GM19397 (cell line): Measurements from ENCODE around the gene CD38.
A peak's percentile ranks its signal among the peaks of the same experiment; 100 is the strongest.
"Not testable (repeated sequence)": the region's sequence is repeated elsewhere in the genome, so short reads cannot be mapped to it uniquely, and the experiment has no call there.

ENCODE experiments used
- ATAC-seq: cut with Tn5 transposase; IDR thresholded peaks from one replicate; pipeline ENCODE4 v1.9.1; 2021; ENCODE audit warnings: mild to moderate bottlenecking, moderate library complexity; ENCODE audit not compliant: unreplicated experiment

CD38 gene

DNA sequence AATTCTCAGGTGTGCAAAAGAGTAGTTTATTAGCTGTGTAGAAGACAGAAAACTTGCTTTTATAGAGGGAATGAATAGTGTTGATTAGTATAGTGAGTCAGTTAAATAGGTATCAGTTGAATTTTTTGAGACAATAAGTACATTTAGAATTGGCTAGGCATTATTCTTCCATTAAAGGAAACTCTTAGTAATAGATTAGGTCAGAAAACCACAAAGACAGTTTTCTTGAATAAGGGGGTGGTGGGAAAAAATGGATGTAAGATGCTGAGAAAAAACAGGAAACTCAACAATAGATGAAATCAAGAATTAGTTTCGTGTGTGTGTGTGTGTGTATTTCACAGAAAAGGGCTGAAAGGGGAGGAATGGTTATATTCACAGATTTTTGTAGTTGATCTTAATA, 16.8 kb downstream of the CD38 start:
- no peak for ATAC-seq

DNA sequence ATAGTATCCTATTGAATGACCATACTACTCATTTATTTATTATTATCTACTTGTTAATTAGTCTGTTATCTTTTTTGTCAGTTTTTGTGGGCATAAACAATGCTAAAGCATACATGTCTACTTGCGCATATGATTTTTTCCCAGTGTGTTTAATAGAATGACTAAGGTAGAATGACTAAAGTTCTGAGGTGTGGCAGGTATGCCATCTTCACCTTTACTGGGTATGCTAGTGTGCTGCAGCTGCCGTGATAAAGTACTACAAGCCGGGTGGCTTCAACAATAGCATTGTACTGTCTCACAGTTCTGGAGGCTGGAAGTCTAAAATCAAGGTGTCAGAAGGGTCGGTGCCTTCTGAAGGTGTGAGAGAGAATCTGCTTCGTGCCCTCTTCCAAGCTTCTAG, 19.2 kb downstream of the CD38 start:
- no peak for ATAC-seq

DNA sequence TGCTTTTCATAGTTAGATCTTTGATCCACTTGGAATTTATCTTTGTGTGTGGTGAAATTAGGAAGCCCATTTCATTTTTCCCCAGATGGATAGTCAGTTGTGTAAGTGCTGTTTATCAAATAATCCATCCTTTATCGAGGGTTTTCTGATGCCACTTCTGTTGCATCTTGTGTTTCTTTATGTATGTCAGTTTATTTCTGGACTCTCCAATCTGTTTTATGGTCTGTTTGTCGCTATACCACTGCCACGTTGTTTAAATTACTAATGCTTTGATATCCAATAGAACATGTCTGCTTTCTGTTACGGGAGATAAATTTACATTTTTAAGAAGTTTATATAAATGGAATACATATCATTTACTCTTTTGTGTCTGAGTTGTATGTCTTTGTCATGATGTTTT, 21.0 kb downstream of the CD38 start:
- ATAC-seq: no peak

DNA sequence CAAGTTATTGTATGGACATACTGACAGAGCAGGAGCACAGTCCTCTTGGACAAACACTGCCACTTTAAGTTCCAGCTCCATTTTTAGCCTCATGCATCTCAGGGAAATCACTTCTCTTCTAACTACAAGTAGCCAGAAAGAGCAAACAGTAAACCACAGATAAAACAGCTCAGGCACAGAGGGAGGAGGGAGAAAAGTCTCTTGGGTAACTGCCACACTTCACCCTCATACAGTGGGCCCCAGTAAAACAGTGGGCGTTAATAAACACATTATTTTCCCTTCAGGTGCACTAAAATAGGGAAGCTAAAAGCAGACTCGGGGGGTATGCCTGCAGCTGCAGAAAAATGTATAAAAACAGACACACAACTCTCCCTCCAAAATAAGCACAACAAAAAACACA, 21.6 kb downstream of the CD38 start:
- ATAC-seq: no peak

DNA sequence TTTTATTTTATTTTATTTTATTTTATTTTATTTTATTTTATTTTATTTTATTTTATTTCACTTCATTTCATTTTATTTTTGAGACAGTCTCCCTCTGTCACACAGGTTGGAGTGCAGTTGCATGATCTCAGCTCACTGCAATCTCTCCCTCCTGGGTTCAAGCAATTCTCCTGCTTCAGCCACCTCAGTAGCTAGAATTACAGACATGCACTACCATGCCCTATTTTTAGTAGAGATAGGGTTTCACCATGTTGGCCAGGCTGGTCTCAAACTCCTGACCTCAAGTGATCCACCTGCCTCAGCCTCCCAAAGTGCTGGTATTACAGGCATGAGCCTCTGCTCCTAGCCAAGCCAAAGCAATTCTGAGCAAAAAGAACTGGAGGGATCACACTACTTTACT, 24.4 kb downstream of the CD38 start:
- not testable (repeated sequence) for ATAC-seq

DNA sequence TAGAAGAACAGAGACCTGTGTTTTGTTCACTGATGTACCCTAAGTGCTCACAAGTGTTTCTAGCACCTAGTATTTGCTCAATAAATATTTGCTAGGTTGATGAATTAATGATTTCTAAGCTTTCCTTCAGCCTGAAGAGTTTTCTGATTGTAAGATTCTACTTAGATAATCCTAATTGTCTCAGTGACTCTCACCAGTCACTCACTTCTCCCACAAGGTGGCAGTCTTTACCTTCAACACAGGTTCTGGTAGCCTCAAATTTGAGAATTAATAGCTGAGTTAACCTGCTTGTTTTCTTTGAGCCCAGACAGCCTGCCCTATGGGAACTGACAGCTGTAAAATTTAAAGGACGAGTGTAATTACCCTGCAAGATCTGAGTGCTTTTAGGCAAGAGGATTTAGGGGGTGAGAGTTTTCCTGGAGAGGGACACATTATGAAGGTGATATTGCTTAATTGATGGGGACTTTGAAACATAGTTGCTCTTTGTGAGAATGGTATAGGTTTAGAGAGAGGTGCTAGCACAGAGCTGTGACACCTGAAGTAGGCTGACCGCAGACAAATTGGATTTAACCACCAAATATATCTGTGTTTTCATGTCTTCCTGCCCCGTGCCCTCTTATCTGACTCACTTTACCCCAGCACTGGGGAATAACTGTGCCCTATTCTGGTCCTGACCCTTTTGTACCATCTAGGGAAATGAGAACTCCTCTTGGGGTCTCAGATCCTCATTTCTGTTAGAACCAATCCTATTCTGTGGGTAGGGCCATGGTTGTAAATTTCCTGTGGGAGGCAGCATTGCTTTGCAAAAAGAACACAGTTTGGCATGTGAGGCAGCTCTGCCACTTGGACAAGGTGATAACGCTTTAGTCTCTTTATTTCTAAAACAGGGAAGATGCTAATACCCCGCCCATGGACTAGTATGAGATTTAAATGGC, 27.7 kb downstream of the CD38 start:
- no peak for ATAC-seq

DNA sequence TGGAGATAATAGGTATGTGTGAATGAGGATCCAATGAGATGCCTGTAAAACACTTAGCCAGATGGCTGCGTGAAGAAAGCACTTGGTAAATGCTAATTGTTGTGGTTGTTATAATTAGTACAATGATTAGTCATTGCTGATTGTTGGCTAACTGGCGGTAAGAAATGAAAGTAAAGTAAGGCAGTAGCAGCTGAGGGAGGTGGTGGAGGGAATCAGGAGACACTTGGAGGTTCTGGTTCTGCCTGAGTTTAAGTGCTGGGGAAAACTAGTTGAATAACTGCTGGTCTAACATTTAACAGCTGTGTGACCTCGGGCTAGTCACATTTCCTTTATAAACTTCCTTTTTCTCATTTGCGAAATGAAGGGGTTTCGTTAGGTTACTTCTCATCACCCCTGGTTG, 30.9 kb downstream of the CD38 start:
- ATAC-seq: peak; percentile 70

DNA sequence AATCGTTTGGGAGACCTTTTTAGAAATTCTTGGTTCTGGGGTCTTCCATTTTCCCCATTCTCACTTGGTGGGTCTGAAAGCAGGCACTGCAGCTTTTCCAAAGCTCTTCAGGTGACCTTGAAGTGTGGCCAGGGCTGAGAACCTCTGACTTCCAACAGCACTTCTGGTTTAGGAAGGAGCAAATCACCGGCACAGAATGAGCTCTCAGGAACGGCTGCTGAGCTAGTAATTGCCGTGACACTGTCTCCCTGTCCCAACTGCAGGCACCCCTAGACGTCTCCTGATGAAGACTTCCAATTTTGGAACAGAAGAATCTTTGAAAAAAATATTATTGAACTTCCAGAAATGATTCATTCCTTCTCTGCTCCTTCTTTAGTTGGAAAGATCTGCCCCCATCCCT, 31.3 kb downstream of the CD38 start:
- ATAC-seq: no peak

DNA sequence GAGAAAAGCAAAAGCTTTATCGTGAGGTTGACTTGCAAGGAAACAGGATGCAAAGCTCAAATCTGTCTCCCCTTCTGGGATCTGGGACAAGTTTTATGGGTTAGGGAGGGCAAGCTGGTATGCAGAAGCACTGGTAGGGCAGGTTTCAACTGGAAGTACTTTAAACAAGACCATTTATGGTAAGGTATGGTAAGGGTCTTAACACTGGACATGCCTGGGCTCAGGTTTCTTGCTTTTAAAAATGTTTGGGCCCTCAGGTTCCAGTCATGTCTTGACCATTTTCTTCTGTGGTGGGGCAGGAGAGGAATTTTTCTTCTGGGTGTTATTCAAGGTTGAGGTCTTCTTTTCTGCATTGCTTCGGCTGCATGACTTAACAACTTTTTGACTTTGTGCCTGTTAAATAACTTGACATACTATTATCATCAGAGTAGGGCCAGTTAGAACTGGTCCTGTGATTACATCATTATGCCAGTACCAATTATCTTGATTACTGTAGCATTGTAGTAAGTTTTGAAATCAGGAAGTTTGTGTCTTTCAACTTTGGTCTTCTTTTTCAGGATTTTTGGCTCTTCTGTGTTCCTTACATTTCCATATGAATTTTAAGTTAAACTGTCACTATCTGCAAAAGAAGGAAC, 33.7 kb downstream of the CD38 start:
- no peak for ATAC-seq

DNA sequence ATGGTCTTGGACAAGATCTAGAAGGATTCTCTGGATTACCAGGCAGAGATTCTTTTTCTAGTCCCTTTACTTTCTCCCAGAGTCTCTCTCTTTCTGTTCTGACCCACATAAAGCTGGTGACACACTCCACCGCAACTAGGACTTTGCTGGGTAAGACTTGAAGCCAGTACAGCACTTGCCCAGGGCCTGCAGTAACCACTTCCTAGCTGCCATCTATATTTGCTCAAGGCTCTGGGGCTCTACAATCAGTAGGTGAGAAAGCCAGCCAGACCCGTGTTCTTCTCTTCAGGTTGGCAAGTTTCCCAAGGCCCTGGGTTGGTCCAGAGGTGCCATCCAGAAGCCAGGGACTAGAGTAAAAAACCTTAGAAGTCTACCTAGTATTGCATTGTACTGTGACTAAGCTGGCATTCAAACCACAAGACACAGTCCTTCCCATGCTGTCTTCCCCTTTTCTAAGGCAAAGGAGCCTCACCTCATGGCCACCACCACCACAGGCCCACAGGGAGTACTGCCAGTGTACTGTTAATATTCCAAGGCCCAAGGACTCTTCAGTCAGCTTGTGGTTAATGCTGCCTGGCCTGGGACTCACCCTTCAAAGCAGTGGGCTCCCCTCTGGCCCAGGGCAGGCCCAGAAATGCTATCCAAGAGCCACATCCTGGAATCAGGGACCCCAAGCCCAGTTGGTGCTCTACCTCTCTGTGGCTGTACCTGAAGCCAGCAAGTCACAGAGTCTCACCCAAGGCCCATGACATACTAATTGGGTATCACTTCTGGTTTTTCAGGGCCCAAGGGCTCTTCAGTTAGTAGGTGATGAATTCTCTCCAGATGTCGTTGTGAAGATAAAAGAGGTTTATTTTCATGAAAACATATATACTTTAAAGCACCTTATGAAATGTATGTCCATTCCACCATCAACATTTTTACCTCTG, 54.7 kb downstream of the CD38 start:
- no peak for ATAC-seq

DNA sequence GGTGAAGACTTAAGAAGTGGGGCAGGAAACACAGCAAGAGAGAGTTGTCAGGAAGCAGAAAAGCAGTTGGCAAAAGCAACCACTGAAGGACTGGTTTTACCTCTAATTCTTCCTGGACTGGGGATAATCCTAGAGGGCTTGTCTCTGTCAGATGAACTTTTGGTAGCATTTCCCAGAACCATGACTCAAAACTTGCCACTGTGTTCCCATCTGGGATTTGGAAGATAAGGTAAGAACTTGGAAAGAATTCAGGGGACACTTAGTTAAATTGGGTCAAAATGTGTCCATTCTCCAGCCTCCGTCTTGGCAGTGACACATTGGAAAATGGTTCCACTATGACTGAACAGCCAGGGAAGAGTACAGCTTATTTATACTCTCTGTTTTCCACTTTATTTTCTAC, 55.7 kb downstream of the CD38 start:
- ATAC-seq: no peak

DNA sequence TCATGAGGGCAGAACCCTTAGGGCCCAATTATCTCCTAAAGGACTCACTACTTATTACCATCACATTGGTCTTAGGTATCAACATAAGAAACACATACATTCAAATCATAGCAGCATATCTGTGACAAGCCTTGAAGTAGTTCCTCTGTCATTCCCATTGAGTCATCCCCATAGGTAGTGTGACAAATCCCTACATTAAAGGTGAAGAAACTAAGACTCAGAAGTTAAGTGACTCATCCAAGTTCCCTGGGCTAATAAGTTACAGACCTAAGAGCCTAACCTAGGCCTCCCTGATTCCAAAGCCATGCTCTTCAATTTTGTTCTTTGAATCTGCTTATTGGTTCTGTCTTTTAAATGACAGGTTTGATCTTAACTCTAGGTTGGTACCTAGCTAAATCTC, 58.2 kb downstream of the CD38 start:
- ATAC-seq: no peak

DNA sequence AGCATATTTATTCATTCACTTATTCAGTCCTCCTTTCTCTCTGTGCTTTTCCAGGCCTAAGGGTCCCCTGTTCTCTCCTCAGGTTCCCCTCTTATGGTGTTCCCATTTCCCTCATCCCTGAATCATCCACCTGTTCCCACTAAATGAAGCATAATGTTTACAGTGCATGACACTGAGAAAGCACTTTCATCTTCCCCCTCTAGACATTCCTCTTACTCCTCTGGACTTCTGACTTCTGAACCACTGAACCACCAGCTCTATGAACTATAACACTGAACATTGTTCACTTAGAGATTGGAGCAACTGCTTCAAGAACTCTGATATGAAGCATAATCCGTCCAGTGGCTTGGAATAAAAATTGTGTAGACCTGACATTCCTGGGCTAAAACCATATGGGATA, 59.5 kb downstream of the CD38 start:
- no peak for ATAC-seq

DNA sequence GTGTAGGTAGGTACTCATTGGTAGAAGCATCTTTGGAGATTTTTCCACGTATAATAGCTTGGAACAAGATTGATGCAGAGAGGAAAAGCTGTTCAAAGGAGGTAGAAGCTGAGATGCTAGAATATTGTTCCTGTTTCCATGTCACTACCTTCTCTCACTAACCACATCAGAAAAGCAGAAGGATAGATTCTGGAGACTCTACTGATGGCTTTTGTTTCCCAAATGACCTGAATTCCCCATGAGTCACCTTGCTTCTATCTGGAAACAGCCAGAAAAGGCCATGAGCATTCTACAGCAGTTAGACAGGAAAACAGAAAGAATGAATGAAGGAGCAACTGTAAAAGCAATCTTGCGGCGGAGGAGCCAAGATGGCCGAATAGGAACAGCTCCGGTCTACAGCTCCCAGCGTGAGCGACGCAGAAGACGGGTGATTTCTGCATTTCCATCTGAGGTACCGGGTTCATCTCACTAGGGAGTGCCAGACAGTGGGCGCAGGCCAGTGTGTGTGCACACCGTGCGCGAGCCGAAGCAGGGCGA, 63.1 kb downstream of the CD38 start:
- not testable (repeated sequence) for ATAC-seq

DNA sequence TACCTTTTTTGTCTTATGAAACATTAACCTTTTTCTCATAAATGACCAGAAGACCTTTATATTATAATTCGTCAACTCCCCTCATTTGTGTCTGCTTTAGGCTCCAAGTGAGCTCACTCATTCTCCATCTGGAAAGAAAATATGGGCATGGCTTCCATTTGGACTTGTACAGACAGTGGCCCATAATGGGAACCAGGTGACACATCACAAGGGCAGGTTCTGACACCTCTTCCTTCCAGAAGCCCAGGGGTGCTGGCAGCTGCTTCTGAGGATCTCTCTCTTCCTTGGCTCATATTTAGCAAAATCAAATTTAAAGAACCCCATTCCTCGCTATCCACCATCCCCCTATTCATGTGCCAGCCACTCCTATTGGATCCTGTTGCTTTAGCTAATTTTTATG, 69.6 kb downstream of the CD38 start:
- ATAC-seq: no peak

DNA sequence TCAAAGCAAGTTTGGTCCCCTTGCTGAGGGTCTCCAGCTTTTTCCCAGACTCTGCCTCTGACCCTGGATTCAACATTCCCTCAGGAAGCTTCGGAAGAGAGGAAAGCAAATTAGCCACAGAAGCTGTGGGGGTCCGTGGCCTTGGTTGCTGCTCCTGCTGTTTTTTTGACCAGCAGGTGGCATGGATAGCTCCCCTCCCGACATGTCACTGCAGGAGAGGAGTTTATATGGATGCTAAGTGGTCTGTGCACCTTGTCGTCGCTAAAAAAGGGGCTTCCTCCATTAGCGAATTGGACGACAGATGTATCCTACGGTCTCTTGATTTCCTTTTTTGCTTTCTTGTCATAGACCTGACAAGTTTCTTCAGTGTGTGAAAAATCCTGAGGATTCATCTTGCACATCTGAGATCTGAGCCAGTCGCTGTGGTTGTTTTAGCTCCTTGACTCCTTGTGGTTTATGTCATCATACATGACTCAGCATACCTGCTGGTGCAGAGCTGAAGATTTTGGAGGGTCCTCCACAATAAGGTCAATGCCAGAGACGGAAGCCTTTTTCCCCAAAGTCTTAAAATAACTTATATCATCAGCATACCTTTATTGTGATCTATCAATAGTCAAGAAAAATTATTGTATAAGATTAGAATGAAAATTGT, 70.2 kb downstream of the CD38 start:
- ATAC-seq: no peak

DNA sequence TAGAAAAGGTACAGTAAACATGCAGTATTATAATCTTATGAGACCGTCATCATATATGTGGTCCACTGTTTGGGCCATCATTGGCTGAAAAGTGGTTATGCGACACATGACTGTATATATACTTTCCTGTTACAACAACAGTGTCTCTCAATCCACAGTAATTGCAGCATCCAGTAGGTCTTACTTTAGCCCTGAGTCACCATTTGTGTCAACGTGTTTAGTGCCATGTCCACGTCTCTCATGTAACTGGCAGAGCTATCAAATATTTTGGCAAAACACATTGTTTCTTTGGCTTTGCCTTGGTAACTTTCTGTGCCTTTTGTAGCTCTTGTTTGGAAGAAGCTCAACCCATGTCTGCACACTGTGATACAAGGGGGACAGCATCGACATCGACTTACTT, 73.8 kb downstream of the CD38 start:
- no peak for ATAC-seq

DNA sequence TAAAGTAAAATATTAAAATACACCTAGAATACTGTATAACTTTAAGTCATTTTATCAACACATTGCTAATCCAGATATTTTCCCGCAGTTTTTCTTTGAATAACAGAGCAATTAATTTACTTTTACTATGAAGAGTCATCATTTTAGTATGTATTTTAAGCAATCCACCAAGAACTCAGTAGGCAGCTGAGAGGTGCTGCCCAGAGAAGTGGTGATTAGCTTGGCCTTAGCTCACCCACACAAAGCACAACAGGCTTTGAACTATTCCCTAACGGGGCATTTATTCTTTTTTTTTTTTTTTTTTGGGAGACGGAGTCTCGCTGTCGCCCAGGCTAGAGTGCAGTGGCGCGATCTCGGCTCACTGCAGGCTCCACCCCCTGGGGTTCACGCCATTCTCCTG, 74.4 kb downstream of the CD38 start:
- ATAC-seq: no peak

DNA sequence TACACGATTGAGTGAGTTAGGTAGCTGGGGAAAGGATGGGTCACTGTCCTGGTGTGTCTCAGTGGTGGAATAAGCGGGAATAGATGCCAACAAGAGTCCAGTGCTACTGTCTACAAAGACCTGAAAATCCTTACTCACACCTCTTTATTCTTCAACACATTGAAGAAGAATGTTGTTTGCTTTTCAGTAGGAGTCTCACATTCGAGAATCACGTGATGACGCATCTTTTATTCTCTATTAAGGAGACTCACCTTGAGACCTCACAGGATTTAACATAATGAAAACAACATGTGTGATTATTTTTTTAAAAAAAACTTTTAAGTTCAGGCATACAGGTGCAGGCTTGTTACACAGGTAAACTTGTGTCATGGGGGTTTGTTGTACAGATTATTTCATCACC, 75.2 kb downstream of the CD38 start:
- ATAC-seq: no peak

DNA sequence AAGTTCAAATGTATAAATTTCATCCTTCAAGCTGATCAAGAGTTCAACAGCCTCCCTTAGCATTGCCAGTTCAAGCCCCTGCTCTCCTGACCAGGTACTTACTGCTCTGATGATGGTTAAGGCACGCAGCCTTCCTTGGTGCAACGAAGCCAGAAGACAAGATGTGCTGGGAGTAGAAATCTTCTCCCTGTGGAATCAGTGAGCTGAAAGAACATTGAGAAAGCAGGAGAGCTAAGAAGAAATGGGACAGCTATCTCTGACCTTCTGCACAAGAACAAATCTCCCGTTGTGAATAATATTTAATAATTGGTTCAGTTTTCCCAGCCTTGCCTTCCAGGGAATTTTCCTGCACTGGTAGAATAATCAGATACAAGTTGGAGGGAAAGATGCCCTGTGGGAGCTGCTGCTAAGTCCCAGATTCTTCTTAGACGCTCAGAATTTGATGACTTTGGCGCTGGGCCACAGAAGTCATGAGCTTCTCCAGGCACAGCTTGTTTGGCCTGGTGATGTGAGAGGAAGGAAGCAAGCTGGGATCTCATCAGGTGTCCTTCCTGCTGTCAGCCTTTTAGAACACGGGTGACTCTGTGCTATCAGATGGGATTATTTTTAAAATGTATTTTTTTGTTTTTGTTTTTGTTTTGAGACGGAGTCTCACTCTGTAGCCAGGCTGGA, 77.8 kb downstream of the CD38 start:
- no peak for ATAC-seq
